Hepatocyte (in vitro differentiated cells): ENCODE data around the gene CARD11. TPM values are rescaled to one million over a fixed set of nuclear protein-coding genes. Genes with fewer than 3 reads are reported as not detected.
"Not testable (repeated sequence)": the region's sequence is repeated elsewhere in the genome, so short reads cannot be mapped to it uniquely, and the experiment has no call there.

ENCODE experiments used
- DNase-seq: peaks from one replicate; pipeline ENCODE4 v3.0.0-alpha.2; 2016; ENCODE audit warnings: low spot score
- H2AFZ ChIP-seq: fragments of 200-600 bp; sonication (generic); 2 replicates; pipeline ENCODE4 v1.6.0; 2016; ENCODE audit warnings: antibody characterized with exemption, mild to moderate bottlenecking
- H3K27ac ChIP-seq: fragments of 200-600 bp; sonication (generic); 2 replicates; pipeline ENCODE4 v1.5.1; 2016; ENCODE audit warnings: mild to moderate bottlenecking
- H3K27me3 ChIP-seq: fragments of 200-600 bp; sonication (generic); 2 replicates; pipeline ENCODE4 v1.6.1; 2016
- H3K36me3 ChIP-seq: fragments of 200-600 bp; sonication (generic); replicated peaks from 2 replicates; pipeline ENCODE4 v1.5.1; 2016; ENCODE audit warnings: low read depth; ENCODE audit not compliant: insufficient read depth
- H3K4me1 ChIP-seq: fragments of 200-600 bp; sonication (generic); 2 replicates; pipeline ENCODE4 v1.5.1; 2016; ENCODE audit warnings: mild to moderate bottlenecking, moderate library complexity; ENCODE audit not compliant: insufficient read depth
- H3K4me2 ChIP-seq: fragments of 200-600 bp; sonication (generic); 2 replicates; pipeline ENCODE4 v1.6.0; 2016
- H3K4me3 ChIP-seq: fragments of 200-600 bp; sonication (generic); 2 replicates; pipeline ENCODE4 v1.5.1; 2016; ENCODE audit warnings: mild to moderate bottlenecking
- H3K79me2 ChIP-seq: fragments of 200-600 bp; sonication (generic); 2 replicates; pipeline ENCODE4 v1.6.0; 2017; ENCODE audit warnings: mild to moderate bottlenecking
- H3K9me2 ChIP-seq: fragments of 200-600 bp; sonication (generic); replicated peaks from 2 replicates; pipeline ENCODE4 v1.6.0; 2017; ENCODE audit warnings: mild to moderate bottlenecking; ENCODE audit not compliant: insufficient read depth
- H3K9me3 ChIP-seq: fragments of 200-600 bp; sonication (generic); 2 replicates; pipeline ENCODE4 v1.5.1; 2016; ENCODE audit warnings: low read depth, mild to moderate bottlenecking
- H4K20me1 ChIP-seq: fragments of 200-600 bp; sonication (generic); 2 replicates; pipeline ENCODE4 v1.6.0; 2016; ENCODE audit warnings: mild to moderate bottlenecking; ENCODE audit not compliant: insufficient read depth, poor library complexity, severe bottlenecking
- EZH2 ChIP-seq: fragments of 200-600 bp; sonication (generic); IDR thresholded peaks from 2 replicates; pipeline ENCODE4 v1.6.1; 2016; ENCODE audit warnings: antibody characterized with exemption, mild to moderate bottlenecking, borderline replicate concordance
- EZH2phosphoT487 ChIP-seq: fragments of 200-600 bp; sonication (generic); IDR thresholded peaks from one replicate; pipeline ENCODE4 v1.6.1; 2018; ENCODE audit warnings: antibody characterized with exemption, mild to moderate bottlenecking, low read depth, moderate library complexity; ENCODE audit not compliant: unreplicated experiment, severe bottlenecking
- WGBS: methylation state at CpG from one replicate; pipeline ENCODE4 v1.1.6; 2016; ENCODE audit warnings: low lambda C conversion rate; ENCODE audit errors: missing lambda C conversion rate; 5-methylcytosine and 5-hydroxymethylcytosine counted together
- polyA plus RNA-seq: library from polyadenylated mRNA; unstranded; fragments of >200 nt; fragmentation: Nextera tagmentation; extraction: Ambion mirVana; gene quantifications from 2 replicates; pipeline ENCODE4 v1.2.1, GENCODE V29; 2016
- total RNA-seq: library from RNA; depleted of rRNA; stranded (reverse); fragments of >200 nt; gene quantifications from 2 replicates; pipeline ENCODE4 v1.2.3, GENCODE V29; 2014
- TF ChIP-seq, protein P1 (sequence below): fragments of 200-600 bp; sonication (generic); IDR thresholded peaks from 2 replicates; pipeline ENCODE4 v1.5.1; 2016; ENCODE audit warnings: antibody characterized with exemption, mild to moderate bottlenecking; ENCODE audit not compliant: poor library complexity

Gene CARD11
- total and polyA plus RNA-seq, 2 experiments from 2014 or later: 9.6 to 10.9 TPM

DNA sequence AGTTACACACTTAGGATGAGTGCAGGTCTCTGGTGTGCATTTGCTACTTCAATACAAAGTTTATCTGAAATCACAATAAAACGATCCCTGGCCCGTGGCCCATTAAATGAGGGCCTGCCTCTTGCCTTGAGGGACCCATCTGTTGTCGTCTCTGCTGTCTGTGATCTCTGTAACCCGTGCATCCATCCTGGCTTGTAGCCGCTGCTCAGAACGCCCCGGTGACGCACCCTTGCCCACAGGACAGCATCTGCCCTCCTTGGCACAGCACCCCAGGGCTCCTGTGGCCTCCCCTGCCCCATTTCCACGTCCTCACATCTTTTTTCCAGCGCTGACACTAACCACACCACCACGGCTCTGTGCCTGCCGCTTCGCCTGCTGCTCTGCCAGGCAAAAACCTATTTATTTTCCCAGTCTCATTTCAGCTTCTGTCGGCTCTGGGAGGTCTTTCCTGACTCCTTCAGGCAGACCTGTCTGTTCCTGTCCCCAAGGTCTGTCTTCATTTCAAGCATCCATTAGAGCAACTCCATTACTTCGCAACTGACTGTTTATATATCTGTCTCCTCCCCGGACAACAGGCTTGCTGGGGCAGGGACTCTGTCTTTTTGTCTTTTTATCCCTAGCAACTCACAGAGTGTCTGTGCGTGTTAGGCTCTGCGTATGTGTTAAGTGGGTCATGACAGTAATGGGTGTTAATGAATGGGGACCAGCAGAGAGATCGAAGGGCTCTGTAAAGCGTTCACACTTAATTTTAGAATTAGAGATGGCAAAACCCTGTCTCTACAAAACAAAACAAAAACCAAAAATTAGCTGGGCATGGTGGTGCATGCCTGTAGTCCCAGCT, 16.4 kb downstream of the CARD11 start:
- Histone ChIP-seq H2AFZ (no peak overlapping the region), H3K4me1 (peaks cover 12% of the 10 kb centered on the region), H3K9me3 (no peaks in the 10 kb centered on the region), H3K27ac (peak overlapping the region; percentile 77), H3K27me3 (no peaks in the 10 kb centered on the region), H3K4me2 (peak overlapping the region; percentile 71), H4K20me1 (no peaks in the 10 kb centered on the region), H3K36me3 (no peaks in the 10 kb centered on the region), H3K4me3 (no peak overlapping the region), H3K79me2 (no peaks in the 10 kb centered on the region), H3K9me2 (no peaks in the 10 kb centered on the region)
- TF ChIP-seq, protein P1, sequence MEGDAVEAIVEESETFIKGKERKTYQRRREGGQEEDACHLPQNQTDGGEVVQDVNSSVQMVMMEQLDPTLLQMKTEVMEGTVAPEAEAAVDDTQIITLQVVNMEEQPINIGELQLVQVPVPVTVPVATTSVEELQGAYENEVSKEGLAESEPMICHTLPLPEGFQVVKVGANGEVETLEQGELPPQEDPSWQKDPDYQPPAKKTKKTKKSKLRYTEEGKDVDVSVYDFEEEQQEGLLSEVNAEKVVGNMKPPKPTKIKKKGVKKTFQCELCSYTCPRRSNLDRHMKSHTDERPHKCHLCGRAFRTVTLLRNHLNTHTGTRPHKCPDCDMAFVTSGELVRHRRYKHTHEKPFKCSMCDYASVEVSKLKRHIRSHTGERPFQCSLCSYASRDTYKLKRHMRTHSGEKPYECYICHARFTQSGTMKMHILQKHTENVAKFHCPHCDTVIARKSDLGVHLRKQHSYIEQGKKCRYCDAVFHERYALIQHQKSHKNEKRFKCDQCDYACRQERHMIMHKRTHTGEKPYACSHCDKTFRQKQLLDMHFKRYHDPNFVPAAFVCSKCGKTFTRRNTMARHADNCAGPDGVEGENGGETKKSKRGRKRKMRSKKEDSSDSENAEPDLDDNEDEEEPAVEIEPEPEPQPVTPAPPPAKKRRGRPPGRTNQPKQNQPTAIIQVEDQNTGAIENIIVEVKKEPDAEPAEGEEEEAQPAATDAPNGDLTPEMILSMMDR: no peak
- TF ChIP-seq EZH2: no peak
- WGBS: 80% methylated on average over 20 of the region's 20 CpGs
- no peak for DNase-seq

DNA sequence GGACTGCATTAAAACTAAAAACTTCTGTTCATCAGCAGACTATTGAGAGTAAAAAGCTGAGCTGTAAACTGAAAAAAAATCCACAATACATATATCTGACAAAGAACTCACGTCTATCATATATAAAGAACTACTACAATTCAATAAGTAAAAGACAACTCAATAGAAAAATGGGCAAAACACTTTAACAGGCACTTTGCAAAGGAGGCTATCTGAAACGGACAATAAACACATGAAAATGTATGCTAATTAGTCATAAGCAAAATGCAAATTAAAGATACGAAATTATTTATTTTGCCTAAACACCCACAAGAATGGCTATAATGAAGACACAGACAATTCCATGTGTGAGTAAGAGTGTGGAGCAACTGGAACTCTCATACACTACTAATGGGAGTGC, 18.1 kb downstream of the CARD11 start:
- Histone ChIP-seq H3K36me3 (no peaks in the 10 kb centered on the region), H3K4me1 (peaks cover 12% of the 10 kb centered on the region), H2AFZ (no peak overlapping the region), H3K27ac (no peak overlapping the region), H3K9me2 (no peaks in the 10 kb centered on the region), H3K4me3 (no peak overlapping the region), H4K20me1 (no peaks in the 10 kb centered on the region), H3K4me2 (no peak overlapping the region), H3K27me3 (no peaks in the 10 kb centered on the region), H3K79me2 (no peaks in the 10 kb centered on the region), H3K9me3 (no peaks in the 10 kb centered on the region)
- 94% methylated on average over 3 of the region's 3 CpGs for WGBS
- TF ChIP-seq EZH2 (no peak), EZH2phosphoT487 (no peak)
- TF ChIP-seq, protein P1: no peak
- no peak for DNase-seq

DNA sequence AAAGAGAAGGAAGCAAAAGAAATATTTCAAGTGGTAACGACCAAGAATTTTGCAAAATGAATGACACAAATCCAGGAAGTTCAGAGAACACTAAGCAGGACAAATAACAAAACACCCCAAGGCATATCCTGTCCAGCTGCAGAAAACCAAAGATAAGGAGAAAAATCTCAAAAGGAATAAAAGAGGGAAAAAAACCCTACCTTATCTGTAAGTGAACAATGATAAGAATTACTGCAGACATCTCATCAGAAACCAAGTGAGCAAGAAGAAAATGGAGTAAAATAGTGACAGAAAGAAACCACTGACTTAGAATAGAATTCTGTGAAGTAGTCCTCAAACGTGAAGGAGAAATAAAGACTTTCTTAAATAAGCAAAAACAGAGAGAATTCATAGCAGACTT, 21.8 kb downstream of the CARD11 start:
- WGBS: 86% methylated on average over 2 of the region's 2 CpGs
- no peak overlapping the region for H2AFZ ChIP-seq

DNA sequence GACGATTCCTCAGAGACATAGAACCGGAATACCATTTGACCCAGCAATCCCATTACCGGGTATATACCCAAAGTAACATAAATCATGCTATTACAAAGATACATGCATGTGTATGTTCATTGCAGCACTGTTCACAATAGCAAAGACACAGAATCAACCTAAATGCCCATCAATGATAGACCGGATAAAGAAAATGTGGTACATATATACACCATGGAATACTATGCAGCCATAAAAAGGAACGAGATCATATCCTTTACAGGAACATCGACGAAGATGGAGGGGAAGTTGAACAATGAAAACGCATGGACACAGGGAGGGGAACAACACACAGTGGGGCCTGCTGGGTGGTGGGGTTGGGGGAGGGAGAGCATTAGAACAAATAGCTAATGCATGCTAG, 22.4 kb downstream of the CARD11 start:
- H3K36me3 ChIP-seq, H3K79me2 ChIP-seq, H4K20me1 ChIP-seq, H2AFZ ChIP-seq, H3K9me3 ChIP-seq, H3K27me3 ChIP-seq, H3K4me3 ChIP-seq, DNase-seq, H3K4me1 ChIP-seq, H3K9me2 ChIP-seq, H3K27ac ChIP-seq, H3K4me2 ChIP-seq: not testable (repeated sequence)
- 98% methylated on average over 8 of the region's 8 CpGs for WGBS

More for the DNA sequence above, 21.8 kb downstream of the CARD11 start:
- Histone ChIP-seq H4K20me1 (no peaks in the 10 kb centered on the region), H3K4me2 (no peak overlapping the region), H3K9me2 (no peaks in the 10 kb centered on the region), H3K4me3 (no peak overlapping the region), H3K79me2 (no peaks in the 10 kb centered on the region), H3K4me1 (no peaks in the 10 kb centered on the region), H3K27ac (no peak overlapping the region), H3K9me3 (no peaks in the 10 kb centered on the region), H3K27me3 (no peaks in the 10 kb centered on the region), H3K36me3 (no peaks in the 10 kb centered on the region)
- DNase-seq: no peak
- TF ChIP-seq EZH2 (no peak), EZH2phosphoT487 (no peak)
- TF ChIP-seq, protein P1: no peak
